GM12873 (cell line): ENCODE measurements around the gene PPM1F.

ENCODE experiments used
- TF ChIP-seq, protein P1 (sequence below): IDR thresholded peaks from 2 replicates; pipeline ENCODE4 v1.5.1; 2012; ENCODE audit warnings: low read depth, mild to moderate bottlenecking, moderate library complexity, low read length, control low read depth; ENCODE audit not compliant: insufficient read depth; ENCODE audit errors: missing control alignments

The PPM1F gene

DNA sequence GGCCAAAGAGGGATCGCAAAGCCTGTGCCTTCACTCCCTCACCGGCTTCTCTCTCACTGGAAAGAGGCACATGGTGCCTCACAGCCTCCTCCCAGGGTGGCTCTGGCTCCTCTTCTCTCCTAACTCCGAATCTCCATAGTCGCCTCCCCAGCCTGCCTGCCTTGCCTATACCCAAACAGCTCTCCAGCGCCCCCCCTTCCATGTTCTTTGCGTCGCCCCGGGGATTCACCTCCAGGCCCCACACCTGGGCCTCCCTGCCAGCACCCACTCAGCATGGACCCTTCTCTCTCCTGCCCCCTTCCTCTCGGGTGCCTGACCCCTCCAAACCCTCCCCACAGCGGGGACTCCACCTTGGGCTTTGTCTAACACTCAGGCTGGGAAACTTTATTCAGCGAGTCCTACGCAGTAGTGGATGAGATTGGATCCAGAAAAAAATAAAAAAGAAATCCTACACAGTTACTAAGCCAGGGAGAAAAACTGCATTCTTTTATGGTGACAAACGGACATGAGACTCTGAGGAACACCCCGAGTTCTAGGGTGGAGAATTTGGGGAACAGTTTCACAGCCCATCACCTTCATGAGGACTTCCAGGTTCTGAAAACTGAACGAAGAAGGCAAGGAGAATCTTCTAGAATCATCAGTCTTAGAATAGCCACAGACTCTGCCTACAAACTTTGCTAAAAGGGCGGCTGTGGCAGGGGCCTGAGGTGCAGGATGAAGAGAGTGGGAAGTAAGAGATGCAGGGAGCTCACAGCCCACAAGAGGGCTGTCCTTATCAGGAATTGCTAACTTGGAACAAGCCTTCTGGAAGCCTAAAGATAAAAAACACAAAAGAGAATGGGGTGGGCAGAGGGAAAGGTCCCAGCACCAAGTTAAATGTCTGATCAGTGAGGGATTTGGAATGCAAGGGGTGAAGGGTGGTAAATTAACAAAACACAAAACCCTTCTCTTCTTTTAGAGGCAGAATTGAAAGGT is 5.3 kb downstream of the PPM1F start:
- TF ChIP-seq, protein P1, sequence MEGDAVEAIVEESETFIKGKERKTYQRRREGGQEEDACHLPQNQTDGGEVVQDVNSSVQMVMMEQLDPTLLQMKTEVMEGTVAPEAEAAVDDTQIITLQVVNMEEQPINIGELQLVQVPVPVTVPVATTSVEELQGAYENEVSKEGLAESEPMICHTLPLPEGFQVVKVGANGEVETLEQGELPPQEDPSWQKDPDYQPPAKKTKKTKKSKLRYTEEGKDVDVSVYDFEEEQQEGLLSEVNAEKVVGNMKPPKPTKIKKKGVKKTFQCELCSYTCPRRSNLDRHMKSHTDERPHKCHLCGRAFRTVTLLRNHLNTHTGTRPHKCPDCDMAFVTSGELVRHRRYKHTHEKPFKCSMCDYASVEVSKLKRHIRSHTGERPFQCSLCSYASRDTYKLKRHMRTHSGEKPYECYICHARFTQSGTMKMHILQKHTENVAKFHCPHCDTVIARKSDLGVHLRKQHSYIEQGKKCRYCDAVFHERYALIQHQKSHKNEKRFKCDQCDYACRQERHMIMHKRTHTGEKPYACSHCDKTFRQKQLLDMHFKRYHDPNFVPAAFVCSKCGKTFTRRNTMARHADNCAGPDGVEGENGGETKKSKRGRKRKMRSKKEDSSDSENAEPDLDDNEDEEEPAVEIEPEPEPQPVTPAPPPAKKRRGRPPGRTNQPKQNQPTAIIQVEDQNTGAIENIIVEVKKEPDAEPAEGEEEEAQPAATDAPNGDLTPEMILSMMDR: peak; percentile 28

DNA sequence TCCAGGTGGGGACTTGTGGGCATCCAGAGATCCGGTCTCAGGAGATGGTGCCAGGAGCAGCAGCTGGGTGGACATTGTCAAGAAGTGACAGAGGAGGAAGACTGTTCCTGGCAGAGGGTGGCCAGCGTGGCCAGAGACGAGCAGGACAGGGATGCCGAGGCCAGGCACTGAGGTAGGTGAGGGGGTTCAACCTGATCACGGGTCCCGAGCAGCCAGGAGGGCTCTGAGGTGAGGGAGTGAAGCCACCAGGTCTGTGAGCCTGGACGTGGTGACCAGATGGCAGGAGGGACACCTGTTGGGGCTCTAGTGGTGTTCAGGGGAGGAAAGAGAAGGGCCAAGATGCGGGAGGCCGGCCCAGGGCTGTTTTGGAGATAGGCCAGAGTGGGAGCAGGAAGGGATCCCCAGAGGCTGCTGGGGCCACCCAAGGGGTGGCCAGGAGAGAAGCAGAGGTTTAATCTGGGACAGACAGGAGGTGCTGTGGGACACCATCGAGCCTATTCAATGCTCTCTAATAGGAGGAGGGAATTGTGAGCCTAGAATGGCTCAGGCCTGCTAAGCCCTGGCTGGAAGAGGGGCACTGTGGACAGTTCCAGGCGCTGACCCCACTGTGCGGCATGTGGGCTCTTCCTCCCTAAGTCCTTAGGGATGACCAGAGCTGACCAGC is 6.3 kb downstream of the PPM1F start:
- TF ChIP-seq, protein P1: no peak

DNA sequence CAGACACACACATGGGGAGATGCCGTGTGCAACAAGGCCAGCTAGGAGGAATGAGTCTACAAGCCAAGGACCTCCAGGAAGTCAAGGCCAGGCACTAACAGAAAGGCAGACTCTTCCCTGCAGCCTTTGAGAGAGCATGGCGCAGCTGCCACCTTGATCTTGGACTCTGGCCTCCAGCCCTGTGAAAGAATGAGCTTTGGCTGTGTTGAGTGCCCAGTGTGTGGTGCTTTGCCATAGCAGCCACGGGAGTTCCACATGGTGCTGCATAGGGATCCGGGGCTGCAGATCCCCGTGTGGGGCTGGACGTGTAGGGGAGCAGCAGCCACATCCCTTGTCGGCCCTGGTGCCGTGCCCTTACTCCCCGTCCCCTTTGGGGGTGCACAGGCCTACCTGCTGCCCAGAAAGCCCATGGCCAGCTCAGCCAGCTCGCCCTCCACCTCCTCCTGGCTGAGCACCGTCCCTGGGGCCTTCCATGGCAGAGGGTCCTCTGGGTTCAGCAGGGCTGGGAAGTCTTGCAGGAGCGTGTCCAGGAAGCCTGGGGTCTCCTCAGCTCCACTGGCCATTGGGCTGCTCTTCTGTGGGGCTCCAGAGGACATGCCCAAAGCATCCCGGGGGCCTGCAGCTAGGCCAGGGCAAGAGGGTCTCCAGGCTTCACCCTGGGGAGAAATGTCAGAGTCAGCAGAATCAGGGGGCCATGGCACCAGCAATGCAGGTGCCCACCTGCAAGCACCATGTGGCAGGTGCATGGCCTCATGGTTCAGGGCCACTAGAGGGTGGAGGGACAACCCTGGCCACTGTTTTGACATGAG is 7.0 kb downstream of the PPM1F start:
- TF ChIP-seq, protein P1: no peak

DNA sequence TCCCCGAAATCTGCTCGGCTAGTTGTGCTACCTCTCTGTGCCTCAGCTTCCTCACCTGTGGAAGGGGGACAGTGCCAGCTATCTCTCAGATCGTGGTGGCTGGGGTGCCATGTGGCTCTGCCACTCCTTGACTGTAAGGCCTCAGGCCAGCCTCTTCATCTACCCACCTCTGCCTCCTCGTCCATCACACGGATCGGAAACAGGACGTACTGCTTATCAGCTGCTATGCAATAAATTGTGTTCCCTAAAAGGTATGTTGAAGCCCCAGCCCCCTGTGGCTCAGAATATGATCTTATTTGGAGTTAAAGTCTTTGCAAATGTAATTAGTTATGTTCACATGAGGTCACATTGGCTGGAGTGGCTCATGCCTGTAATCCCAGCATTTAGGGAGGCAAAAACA is 7.8 kb downstream of the PPM1F start:
- TF ChIP-seq, protein P1: no peak

DNA sequence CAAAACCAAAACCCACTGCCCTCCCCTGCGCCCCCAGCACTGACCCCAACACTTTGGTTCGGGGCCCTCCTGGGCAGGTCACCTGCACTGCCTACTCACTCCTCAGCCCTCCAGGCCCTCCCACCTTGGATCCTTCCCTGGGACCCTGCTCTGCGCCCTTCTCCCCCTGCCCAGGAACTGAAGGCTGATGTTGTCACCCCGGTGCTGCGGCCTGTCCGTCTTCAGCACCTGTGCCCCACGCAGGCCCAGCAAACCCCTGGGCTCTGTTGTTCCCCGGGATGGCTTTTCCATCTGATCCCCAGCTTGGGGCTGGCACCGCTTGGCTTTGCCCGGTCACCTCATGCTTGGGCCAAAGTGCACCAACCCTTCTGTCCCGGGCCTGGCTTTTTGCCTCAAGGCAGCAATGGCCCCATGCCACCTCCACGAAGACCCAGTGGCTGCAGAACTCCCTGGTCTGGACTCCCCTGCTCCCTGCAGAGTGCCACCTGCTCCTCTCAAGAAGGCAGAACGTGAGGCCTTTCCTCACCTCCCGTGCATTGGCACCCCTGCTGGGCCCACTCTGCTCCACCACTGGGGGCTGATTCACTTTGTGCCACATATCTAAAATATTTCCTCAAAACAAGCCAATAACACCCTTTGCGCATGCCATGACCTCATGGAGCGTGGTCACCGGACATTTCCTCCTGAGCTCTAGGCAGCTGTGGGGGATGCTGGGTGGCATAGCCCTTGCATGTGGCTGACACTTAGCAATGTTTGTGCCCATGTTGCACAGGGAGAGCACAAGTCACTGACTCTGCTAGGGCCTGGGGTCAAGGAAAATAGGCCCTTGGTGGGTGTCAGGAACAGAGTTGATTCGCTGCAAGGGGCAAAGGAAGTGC is 8.8 kb downstream of the PPM1F start:
- TF ChIP-seq, protein P1: no peak

DNA sequence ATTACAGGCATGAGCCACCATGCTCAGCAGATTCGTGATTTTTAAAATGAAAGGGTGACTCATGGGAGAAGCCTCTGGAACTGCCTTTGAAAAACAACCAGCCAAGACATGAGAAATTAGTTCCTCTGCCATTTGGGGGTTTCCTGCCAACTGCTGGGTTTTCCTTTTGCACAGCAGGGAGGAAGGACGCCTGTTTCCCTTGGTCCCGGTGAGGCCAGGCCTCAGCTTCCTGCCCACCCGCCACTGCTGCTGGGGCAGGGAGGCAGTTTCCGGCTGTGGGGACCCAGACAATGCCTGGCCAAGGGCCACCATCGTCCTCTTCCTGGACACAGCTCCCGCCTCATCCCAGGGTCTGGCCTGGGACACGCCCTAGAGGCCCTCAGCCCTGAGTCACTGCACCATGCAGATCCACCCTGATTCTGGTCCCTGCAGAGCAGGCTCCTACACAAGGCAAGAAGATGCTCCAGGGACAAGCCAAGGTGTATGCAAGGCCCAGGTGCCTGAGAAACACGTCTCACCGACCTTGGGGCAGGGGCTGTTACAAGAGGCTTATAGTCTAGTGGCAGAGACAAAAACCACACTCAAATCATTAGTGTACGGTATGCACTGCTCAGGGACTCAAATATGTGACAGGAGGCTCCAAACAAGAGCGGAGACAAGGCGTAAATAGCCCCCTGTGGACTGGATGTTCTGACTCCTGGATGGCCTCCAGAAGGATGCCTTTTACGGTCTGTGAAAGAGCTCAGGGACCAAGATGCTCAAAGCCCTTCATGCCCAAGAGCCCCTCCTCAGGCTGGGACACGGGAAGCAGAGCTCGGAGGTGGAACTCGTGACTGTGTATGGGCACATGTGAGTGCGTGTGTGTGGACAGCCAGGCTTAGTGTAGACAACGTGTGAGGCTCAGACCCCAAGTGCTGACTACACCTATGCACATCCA is 10.0 kb downstream of the PPM1F start:
- TF ChIP-seq, protein P1: no peak
